ENCODE data around the gene KLHL26.

DNA sequence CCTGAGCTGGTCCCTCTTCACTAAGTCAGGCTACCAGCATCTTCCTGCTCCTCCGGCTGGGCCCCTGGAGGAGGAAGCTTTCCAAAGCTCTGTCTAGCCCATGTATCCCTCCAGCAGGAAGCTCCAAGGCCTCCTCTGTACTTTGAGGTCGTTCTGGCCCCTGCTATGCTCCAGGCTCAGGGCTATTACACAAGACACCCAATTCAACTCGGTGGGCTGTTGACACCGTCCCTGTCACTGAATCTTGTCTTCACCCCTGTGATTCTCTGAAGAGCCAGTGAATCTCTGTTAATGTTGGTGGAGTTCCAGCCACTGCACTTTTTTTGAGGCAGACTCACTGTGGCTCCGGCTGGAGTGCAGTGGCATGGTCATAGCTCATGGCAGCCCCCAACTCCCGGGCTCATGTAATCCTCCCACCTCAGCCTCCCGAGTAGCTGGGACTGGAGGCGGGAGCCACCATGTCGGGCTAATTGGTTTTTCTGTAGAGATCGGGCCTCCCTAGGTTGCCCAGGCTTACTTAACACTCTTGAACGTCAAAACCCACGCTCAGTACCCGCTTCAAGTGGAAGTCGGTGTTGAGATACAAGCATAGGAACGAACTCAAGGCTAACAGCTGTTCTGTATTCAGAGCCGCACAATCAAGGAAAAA lies 48.7 kb upstream of the KLHL26 start:
- TF ChIP-seq, protein P1, sequence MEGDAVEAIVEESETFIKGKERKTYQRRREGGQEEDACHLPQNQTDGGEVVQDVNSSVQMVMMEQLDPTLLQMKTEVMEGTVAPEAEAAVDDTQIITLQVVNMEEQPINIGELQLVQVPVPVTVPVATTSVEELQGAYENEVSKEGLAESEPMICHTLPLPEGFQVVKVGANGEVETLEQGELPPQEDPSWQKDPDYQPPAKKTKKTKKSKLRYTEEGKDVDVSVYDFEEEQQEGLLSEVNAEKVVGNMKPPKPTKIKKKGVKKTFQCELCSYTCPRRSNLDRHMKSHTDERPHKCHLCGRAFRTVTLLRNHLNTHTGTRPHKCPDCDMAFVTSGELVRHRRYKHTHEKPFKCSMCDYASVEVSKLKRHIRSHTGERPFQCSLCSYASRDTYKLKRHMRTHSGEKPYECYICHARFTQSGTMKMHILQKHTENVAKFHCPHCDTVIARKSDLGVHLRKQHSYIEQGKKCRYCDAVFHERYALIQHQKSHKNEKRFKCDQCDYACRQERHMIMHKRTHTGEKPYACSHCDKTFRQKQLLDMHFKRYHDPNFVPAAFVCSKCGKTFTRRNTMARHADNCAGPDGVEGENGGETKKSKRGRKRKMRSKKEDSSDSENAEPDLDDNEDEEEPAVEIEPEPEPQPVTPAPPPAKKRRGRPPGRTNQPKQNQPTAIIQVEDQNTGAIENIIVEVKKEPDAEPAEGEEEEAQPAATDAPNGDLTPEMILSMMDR (IDR thresholded peaks at IDR 0.05): no peak
- no peak for TF ChIP-seq POLR2A (IDR thresholded peaks at IDR 0.05)

Data from vagina (tissue), 2 donors.